Measurements from ENCODE around the gene SH2B2. TPM values are rescaled to one million over a fixed set of nuclear protein-coding genes. Genes with fewer than 3 reads are reported as not detected.

The SH2B2 gene
- total RNA-seq, 1 donor from 2014 or later: 32.1 TPM

DNA sequence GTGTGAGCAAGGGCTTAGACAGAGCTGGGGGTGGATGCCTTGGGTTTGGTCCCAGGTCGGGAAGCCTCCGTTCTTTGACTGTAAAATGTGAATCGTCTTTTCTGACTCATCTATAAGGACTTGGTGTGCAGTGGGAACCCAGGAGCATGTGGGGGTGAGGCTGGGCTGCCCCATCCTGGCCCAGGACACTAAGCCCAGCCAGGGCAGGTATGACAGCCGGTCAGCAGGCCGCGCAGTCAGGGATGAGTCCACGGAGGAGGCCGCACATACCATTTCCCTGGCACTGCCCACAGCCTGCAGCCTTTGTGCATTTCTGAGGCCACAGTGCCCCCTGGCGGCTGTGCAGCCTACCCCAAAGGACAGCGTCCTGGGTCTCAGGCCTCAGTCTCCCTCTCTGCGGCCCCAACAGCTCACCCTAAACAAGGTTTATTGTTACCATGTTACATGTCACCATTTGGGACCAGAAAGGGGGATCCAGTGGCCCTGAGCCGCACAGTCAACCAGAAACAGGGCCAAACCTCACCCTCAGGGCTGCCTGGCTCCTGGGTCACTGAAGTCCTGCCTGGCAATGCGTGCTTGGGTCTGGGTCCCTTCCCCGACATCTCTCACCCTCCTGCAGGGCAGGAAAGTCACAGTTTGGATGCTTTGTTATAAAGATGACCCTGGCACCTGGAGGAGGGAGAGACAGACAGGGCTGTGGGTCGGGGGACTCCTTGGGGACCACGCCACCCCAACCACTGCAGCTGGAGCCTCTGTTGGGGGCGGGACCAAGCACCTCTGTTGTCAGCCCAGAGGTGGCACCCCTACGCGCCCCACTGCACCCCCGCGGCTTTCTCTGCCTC, 14.4 kb upstream of the SH2B2 start:
- CTCF ChIA-PET: interaction anchor here (1.0 to 5.9 kb wide), 4 partner anchors 116 to 820 kb away, joined by 3 to 64 read pairs (median 14); no protein-coding TSS in a partner anchor
- H3K4me3 Mint-ChIP-seq: no peak overlapping the region
- ATAC-seq (ENCODE audit: low read depth) (peak; percentile 92), DNase-seq (peak; percentile 80)
- H3K27me3 Mint-ChIP-seq: no peaks in the 10 kb centered on the region
- H3K4me1 Mint-ChIP-seq: peaks cover 4% of the 10 kb centered on the region
- no peak overlapping the region for H3K27ac Mint-ChIP-seq
- POLR2A ChIA-PET: no interaction called here
- no peaks in the 10 kb centered on the region for H3K36me3 Mint-ChIP-seq (ENCODE audit: low read depth)
- TF ChIP-seq, protein P1, sequence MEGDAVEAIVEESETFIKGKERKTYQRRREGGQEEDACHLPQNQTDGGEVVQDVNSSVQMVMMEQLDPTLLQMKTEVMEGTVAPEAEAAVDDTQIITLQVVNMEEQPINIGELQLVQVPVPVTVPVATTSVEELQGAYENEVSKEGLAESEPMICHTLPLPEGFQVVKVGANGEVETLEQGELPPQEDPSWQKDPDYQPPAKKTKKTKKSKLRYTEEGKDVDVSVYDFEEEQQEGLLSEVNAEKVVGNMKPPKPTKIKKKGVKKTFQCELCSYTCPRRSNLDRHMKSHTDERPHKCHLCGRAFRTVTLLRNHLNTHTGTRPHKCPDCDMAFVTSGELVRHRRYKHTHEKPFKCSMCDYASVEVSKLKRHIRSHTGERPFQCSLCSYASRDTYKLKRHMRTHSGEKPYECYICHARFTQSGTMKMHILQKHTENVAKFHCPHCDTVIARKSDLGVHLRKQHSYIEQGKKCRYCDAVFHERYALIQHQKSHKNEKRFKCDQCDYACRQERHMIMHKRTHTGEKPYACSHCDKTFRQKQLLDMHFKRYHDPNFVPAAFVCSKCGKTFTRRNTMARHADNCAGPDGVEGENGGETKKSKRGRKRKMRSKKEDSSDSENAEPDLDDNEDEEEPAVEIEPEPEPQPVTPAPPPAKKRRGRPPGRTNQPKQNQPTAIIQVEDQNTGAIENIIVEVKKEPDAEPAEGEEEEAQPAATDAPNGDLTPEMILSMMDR (IDR thresholded peaks at IDR 0.05): peak; percentile 28
- intact Hi-C loops (cut with micrococcal nuclease): loop anchor here (1.0 to 2.0 kb wide), 2 partner anchors 584 to 907 kb away; no protein-coding TSS in a partner anchor
- no peaks in the 10 kb centered on the region for H3K9me3 Mint-ChIP-seq

- Mint-ChIP-seq H3K9me3 (no peaks in the 10 kb centered on the region), H3K4me3 (no peak overlapping the region), H3K27ac (no peak overlapping the region), H3K36me3 (ENCODE audit: low read depth) (no peaks in the 10 kb centered on the region), H3K4me1 (peaks cover 4% of the 10 kb centered on the region), H3K27me3 (no peaks in the 10 kb centered on the region)
- ATAC-seq (ENCODE audit: low read depth) (no peak), DNase-seq (no peak)
- TF ChIP-seq, protein P1 (IDR thresholded peaks at IDR 0.05): no peak
- POLR2A ChIA-PET: no interaction called here
- intact Hi-C loops (cut with micrococcal nuclease): loop anchor here (1.0 to 2.0 kb wide), 2 partner anchors 585 to 908 kb away; no protein-coding TSS in a partner anchor
- CTCF ChIA-PET: interaction anchor here (1.0 to 5.9 kb wide), 4 partner anchors 116 to 821 kb away, joined by 3 to 64 read pairs (median 14); no protein-coding TSS in a partner anchor
Measured at GRCh38 chr7:102272917-102273748, 13.5 kb upstream of the SH2B2 start.

GRCh38 chr7:102273749-102274712, 12.6 kb upstream of the SH2B2 start:
- H3K27me3 Mint-ChIP-seq: no peaks in the 10 kb centered on the region
- ATAC-seq (ENCODE audit: low read depth) (no peak), DNase-seq (no peak)
- H3K4me1 Mint-ChIP-seq: peaks cover 8% of the 10 kb centered on the region
- no peaks in the 10 kb centered on the region for H3K9me3 Mint-ChIP-seq
- H3K27ac Mint-ChIP-seq: no peak overlapping the region
- H3K4me3 Mint-ChIP-seq: no peak overlapping the region
- CTCF ChIA-PET: interaction anchor here (5.9 kb wide), 1 partner anchor 730 kb away, joined by 64 read pairs; no protein-coding TSS in a partner anchor
- POLR2A ChIA-PET: interaction anchor here (0.6 kb wide), 1 partner anchor 107 kb away, joined by 8 read pairs; no protein-coding TSS in a partner anchor
- intact Hi-C loops (cut with micrococcal nuclease): loop anchor here (2.0 kb wide), 1 partner anchor 909 kb away; no protein-coding TSS in a partner anchor
- H3K36me3 Mint-ChIP-seq (ENCODE audit: low read depth): no peaks in the 10 kb centered on the region
- TF ChIP-seq, protein P1 (IDR thresholded peaks at IDR 0.05): no peak

- ChIA-PET POLR2A (no interaction called here), CTCF (no interaction called here)
- Mint-ChIP-seq H3K27ac (no peak overlapping the region), H3K36me3 (ENCODE audit: low read depth) (no peaks in the 10 kb centered on the region), H3K4me3 (no peak overlapping the region), H3K27me3 (no peaks in the 10 kb centered on the region), H3K9me3 (no peaks in the 10 kb centered on the region), H3K4me1 (peaks cover 19% of the 10 kb centered on the region)
- no peak for DNase-seq
- TF ChIP-seq, protein P1 (IDR thresholded peaks at IDR 0.05): no peak
- intact Hi-C loops (cut with micrococcal nuclease): no loop called here
- no peak for ATAC-seq (ENCODE audit: low read depth)
Measured at GRCh38 chr7:102275123-102275703, 11.5 kb upstream of the SH2B2 start.

All from activated B cell treated with CpG ODN at 0.5 μM for 24 hours (primary cell).